H1 (cell line): ENCODE data around the gene ITPR1. TPM values are rescaled to one million over a fixed set of nuclear protein-coding genes. Genes with fewer than 3 reads are reported as not detected.

Experiments
- polyA plus RNA-seq, 7 experiments: library from polyadenylated mRNA; depleted of rRNA in 3 of 7; stranded (reverse) in 5 of 7; unstranded in 2 of 7; fragments of >200 nt in 5 of 7; fragments of 200-250 nt in 2 of 7; gene quantifications; 1 replicate in 5 of 7; 2 replicates in 1 of 7; 4 replicates in 1 of 7; pipeline versions ENCODE4 v1.2.1 to v1.2.3, GENCODE V29; 2011 to 2013; ENCODE audit warnings: missing spikeins in 2 of 7, mixed read lengths in 2 of 7
- total RNA-seq: library from RNA; stranded (reverse); fragmentation: NEBNext Ultra II Directional; extraction: Animal tissue kit (Norgen Biotek cat#: 25700); gene quantifications from 2 replicates; pipeline ENCODE4 v1.2.1, GENCODE V29; 2021

The ITPR1 gene
- total and polyA plus RNA-seq, 2 of the 8 experiments (the other 6 are each of a cell fraction or from before 2014, with no cell fraction given) = 2.5 to 16.3 TPM

Other genes starting within 250 kb of the ITPR1 start
- 25.3 and 25.6 TPM in 2 replicates for gene SETMAR, start 190.0 kb upstream of the ITPR1 start, total RNA-seq
- gene SETMAR, start 190.0 kb upstream of the ITPR1 start, polyA plus RNA-seq (2011; rRNA removed) = 11.5 and 16.1 TPM in 2 replicates
- 10.0 and 12.5 TPM in 2 replicates for gene SUMF1, start 26.1 kb upstream of the ITPR1 start, total RNA-seq
- 15.0 and 15.1 TPM in 2 replicates for gene SUMF1, start 26.1 kb upstream of the ITPR1 start, polyA plus RNA-seq (2011; rRNA removed)